HS-5 (cell line): ENCODE data around the gene HERC2.
"Not testable (repeated sequence)": the region's sequence is repeated elsewhere in the genome, so short reads cannot be mapped to it uniquely, and the experiment has no call there.

Experiments
- DNase-seq: peaks from one replicate; pipeline ENCODE4 v3.0.0-alpha.2; 2012; ENCODE audit warnings: low read depth

Gene HERC2, protein sequence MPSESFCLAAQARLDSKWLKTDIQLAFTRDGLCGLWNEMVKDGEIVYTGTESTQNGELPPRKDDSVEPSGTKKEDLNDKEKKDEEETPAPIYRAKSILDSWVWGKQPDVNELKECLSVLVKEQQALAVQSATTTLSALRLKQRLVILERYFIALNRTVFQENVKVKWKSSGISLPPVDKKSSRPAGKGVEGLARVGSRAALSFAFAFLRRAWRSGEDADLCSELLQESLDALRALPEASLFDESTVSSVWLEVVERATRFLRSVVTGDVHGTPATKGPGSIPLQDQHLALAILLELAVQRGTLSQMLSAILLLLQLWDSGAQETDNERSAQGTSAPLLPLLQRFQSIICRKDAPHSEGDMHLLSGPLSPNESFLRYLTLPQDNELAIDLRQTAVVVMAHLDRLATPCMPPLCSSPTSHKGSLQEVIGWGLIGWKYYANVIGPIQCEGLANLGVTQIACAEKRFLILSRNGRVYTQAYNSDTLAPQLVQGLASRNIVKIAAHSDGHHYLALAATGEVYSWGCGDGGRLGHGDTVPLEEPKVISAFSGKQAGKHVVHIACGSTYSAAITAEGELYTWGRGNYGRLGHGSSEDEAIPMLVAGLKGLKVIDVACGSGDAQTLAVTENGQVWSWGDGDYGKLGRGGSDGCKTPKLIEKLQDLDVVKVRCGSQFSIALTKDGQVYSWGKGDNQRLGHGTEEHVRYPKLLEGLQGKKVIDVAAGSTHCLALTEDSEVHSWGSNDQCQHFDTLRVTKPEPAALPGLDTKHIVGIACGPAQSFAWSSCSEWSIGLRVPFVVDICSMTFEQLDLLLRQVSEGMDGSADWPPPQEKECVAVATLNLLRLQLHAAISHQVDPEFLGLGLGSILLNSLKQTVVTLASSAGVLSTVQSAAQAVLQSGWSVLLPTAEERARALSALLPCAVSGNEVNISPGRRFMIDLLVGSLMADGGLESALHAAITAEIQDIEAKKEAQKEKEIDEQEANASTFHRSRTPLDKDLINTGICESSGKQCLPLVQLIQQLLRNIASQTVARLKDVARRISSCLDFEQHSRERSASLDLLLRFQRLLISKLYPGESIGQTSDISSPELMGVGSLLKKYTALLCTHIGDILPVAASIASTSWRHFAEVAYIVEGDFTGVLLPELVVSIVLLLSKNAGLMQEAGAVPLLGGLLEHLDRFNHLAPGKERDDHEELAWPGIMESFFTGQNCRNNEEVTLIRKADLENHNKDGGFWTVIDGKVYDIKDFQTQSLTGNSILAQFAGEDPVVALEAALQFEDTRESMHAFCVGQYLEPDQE (N-terminal part only)

DNA sequence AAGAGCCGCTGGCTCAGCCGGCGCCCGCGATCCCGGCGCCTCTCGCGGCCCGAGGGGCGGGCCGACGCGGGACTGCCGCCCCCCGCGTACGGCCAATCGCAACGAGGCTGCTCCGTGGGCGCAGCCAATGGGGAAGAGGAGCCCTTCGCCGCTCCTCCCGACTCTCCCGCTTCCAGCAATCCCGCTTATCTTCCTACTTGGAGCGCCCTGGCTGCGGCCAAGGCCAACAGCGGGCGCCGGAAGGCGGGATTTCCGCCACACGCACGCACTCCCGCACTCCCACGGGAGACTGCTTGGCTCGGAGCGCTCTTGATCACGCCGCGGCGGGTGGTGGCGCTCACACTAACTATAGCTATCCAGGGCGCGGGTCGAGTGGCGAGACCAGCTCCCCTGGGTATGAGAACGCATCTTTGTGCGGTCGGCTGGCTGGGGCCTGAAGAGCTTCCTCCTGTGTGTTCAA is at the start of gene HERC2:
TSS of gene HERC2 (minus strand) at position 51 of the 460 bp plus-strand sequence. CDS start 746 bp downstream, outside the sequence.
- DNase-seq, result not testable (repeated sequence)

- not testable (repeated sequence) for DNase-seq
Measured at GRCh38 chr15:28365502-28365901, 43.5 kb upstream of the HERC2 start.

DNA sequence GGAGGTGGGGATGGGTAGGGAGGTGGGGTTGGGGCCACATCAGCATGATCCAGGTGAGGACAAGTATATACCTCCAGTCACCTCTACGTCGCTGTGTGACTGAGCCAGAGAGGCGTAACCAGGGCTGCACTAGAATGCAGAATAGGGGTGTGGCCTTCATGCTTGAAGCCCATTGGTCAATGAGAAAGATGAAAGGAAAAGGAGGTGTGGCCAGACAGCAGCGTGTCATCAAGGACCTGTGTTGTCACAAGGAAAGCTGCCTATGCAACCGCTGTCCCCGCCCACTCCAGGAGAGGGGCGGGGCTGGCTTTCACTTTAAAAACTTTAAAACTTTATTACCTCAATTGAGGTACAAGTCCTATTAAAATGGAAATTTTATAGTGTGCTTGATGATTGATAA is 36.0 kb upstream of the HERC2 start, which contains the start of gene GOLGA6L24:
TSS of gene GOLGA6L24 (minus strand) at position 101 of the 400 bp plus-strand sequence. CDS start at position 40, 61 bp downstream.
- not testable (repeated sequence) for DNase-seq

DNA sequence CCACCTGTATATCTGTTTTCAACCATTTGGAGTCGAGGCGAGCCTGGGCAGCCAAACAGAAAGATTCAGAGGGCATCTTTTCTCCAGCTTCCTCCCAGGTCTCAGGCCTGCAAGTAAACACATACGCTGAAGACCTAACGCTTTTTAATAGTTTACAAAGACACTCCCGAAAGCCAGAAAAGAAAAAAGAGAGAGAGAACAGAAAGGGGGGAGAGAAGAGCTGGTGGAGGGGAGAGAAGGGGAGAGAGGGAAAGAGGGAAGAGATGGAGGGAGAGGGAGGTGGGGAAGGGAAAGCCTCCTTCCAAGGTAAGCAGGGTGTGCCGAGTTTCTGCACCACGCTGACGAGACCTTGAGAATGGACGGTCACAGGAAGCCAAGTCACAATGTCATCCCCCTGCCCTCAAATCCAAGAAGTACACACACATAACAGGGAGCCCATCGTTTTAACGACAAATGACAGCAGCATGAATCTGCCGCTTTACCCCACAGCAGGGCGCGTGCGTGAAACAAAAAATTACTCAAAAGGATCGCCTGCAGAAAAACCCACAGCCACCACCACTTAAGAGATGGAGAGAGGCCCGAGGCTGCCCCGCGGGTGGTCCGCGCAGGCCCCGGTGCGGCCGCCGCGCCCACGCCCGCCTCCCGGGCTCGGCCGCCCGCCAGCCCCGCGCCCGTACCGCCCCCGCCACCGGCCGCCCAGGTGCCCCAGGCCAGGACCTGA is 461 bp downstream of the HERC2 start:
- not testable (repeated sequence) for DNase-seq

DNA sequence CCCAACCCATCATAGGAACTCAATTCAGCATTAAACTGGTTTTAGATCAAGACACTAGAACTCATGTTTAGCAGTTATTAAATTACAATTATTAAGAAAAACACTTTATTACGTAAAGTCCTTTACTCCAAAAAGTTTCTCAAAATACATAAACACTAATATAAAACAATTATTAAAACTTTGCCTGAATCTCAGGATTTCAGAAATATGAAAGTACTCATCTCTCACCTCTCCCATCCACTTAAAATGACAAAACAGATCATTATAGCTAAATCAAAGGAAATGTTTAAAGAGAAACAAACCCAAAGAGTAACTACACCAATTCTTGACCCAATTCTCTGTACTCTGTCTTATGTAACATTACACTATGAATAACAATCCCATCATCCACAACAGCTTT is 2.3 kb downstream of the HERC2 start:
- DNase-seq, result not testable (repeated sequence)

GRCh38 chr15:28318828-28319227 is 3.2 kb downstream of the HERC2 start:
- DNase-seq, result not testable (repeated sequence)

DNA sequence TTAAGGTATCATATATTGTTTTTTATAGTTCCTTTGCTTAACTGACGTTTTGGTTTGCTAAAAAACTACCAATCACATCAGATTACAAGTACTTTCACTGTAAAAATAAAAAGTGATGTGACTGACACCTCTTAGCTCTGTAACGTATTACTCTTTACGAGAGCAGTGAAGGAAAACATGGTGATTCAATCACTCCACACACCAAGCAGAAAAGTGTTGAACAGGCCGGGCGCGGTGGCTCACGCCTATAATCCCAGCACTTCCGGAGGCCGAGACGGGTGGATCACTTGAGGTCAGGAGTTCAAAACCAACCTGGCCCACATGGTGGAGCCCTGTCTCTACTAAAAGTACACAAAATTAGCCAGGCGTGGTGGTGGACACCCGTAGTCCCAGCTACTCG is 3.9 kb downstream of the HERC2 start:
- DNase-seq, result not testable (repeated sequence)

DNA sequence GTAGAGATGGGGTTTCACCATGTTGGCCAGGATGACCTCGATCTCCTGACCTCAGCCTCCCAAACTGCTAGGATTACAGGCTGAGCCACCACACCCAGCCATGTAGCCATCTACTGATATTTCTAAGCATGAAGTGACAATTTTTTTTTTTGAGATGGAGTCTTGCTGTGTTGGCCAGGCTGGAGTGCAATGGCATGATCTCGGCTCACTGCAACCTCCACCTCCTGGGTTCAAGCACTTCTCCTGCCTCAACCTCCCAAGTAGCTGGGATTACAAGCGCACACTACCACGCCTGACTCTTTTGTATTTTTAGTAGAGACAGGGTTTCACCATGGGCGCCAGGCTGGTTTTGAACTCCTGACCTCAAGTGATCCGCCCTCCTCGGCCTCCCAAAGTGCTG is 5.0 kb downstream of the HERC2 start:
- DNase-seq, result not testable (repeated sequence)

DNA sequence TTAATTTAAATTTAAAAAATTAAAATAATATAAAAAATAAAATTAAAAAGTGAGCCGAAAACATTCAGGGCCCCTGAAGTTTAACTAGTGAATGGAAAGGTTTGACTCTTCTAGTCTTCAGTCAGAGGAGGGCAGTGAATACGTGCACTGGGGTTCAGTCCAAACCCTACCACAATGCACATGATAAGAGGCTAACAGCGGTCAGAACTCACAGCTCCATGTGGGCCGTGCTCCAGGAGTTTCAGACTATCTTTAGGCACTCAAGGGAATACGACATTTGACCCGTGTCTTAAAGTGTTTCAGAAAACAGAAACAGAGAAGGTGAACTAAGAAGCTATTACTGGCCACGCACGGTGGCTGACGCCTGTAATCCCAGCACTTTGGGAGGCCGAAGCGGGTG is 11.5 kb downstream of the HERC2 start:
- not testable (repeated sequence) for DNase-seq

DNA sequence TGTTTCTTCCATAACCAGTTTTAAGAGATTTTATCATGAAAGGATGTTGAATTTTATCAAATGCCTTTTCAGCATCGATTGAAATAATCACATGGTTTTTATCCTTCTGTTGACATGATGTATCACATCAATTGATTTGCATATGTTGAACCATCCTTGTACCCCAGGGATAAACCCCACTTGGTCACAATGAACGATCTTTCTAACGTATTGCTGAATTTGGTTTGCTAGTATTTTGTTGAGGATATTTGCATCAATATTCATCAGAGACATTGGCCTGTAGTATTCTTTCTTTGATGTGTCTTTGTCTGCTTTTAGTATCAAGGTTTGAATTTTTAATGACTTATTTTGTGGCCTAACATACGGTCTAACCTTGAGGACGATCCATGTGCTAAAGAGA is 13.3 kb downstream of the HERC2 start:
- DNase-seq, result not testable (repeated sequence)

DNA sequence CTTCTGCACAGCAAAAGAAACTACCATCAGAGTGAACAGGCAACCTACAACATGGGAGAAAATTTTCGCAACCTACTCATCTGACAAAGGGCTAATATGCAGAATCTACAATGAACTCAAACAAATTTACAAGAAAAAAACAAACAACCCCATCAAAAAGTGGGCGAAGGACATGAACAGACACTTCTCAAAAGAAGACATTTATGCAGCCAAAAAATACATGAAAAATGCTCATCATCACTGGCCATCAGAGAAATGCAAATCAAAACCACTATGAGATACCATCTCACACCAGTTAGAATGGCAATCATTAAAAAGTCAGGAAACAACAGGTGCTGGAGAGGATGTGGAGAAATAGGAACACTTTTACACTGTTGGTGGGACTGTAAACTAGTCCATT is 16.3 kb downstream of the HERC2 start:
- not testable (repeated sequence) for DNase-seq

GRCh38 chr15:28297434-28297833 is 24.5 kb downstream of the HERC2 start:
- not testable (repeated sequence) for DNase-seq

DNA sequence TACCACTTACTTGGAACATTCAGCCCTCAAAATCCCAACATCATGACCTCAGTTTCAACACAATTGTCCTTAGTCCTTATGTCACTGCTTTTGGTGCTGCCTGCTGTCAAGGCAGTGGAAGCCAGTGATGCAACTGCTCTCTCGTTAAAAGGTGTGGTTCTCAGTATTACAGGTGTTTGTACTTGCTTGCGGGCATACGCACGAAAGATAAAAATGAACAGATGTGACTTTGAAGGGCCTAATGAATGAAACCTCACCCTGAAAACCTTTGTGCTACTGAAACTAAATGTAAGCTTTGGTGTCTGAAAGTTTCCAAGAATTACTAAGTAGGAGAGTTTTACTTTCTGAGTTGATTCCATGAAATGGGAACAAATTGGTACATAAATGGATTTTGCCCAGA is 25.2 kb downstream of the HERC2 start:
- not testable (repeated sequence) for DNase-seq

- DNase-seq, result not testable (repeated sequence)
Measured at GRCh38 chr15:28295009-28295563, 26.9 kb downstream of the HERC2 start.

- DNase-seq, result not testable (repeated sequence)
Measured at GRCh38 chr15:28294560-28294959, 27.4 kb downstream of the HERC2 start.

- DNase-seq, result no peak
Measured at GRCh38 chr15:28289694-28290463, 32.1 kb downstream of the HERC2 start.

DNA sequence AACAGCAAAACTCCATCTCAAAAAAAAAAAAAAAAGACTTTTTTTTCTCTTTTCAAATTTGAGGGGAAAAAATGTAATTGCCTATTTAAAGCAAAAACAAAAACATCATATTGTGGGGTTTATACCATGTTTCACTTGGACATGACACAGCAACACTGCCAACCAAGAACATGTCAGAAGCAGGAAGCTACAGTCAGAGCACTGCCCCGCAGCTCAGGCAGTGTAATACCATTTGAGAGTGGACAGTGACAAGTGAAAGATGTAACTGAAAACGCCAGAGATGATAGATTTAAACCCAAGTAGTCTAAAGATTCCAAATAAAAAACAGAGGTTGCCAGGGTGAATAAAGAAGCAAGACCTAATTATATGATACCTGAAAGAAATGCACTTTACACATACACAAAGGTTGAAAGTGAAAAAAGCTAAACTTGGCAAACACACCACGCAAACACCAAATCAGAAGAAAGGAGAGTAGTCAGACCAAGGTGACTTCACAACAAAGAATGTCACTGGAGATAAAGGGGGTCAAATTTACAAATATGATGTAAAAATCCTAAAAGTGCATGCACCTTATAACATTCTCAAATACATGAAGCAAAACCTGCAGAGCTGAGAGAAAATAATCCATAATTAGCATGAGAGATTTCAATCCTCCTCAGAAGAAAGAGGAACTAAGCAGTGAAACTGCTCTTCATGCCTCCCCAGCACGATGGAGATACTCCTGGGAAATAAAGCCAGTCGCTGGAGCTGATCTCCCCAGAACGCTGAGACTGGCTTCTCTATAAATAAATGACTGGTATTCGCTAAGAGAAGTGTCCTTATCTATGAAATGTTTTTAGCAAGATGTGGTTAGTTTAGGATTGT is 32.9 kb downstream of the HERC2 start:
- DNase-seq, result not testable (repeated sequence)

DNA sequence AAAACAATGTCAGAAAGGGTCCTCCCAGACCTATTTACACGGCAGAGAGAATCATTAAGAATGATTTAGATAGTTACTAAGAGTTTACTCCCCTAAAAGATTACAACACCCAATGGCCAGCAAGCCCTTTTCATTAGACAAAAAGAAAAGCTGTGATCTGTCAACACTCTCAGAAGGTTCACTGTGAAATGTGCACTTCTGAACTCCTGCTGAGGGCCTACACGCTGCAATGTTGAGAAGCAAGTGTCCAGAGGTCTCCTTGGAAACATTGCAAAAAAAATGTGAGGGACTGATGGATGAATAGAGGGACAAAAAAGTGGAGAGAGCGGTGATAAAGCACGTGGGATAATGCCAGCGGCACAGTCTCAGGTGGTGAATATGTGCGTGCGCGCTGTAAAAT is 35.3 kb downstream of the HERC2 start:
- not testable (repeated sequence) for DNase-seq

GRCh38 chr15:28286031-28286430 is 35.9 kb downstream of the HERC2 start:
- DNase-seq, result no peak
